Fibroblast of peridontal ligament (primary cell): ENCODE results near the gene BICD1.
"Not testable (repeated sequence)": the region's sequence is repeated elsewhere in the genome, so short reads cannot be mapped to it uniquely, and the experiment has no call there.

Source experiments
- DNase-seq: peaks from one replicate; pipeline ENCODE4 v3.0.0-alpha.2; 2010; ENCODE audit errors: extremely low read depth

Gene BICD1

GRCh38 chr12:32191445-32191844, 84.8 kb downstream of the BICD1 start:
- DNase-seq, result no peak

DNA sequence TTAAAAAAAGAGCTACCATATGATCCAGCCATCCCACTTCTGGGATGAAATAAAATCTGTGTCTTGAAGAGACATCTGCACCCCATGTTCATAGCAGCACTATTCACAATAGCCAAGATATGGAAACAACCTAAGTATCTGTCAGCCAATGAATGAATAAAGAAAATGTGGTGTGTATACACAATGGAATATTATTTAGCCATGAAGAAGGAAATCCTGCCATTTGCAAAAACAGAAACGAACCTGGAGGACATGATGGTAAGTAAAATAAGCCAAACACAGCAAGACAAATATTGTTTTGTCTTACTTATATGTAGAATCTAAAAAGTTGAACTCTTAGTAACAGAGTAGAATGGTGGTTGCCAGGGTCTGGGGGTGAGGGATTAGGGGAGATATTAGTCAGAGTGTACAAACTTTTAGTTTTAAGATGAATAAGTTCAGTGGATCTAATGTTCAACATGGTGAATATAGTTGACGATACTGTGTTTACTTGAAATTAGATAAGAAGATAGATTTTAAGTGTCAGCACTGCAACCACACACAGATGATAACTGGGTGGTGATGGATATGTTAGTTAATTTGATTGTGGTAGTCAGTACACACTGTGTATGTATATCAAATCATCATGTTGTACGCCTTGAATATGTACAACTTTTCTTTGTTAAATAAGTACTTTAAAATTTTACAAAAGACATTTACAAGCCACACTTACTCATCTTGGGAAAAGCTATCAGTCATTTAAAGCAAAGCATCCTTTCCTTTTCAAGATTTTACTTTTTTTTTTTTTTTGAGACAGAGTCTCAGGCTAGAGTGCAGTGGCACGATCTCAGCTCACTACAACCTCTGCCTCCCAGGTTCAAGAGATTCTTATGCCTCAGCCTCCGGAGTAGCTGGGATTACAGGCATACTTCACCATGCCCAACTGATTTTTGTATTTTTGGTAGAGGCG, 89.9 kb downstream of the BICD1 start:
- no peak for DNase-seq

DNA sequence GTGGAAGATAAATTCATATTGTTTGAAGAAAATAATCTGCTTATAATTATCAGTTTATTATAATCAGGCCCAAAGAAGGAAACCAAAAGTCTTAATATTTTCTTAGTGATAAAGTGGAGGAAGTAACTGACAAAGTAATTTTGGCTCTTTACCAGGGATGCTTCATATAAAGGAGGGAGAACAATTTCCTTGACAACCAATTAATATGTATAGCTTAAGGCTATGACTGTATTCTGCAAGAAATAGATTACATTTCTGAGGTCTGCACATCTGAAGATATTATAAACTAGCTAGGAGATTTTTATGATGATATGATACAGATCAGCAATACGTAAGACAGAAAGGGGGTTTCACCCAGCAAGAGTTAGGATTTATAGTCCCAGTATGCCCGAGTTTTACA, 90.8 kb downstream of the BICD1 start:
- DNase-seq, result no peak

- no peak for DNase-seq
These were observed 91.9 kb downstream of the BICD1 start for GRCh38 chr12:32198555-32198954.

GRCh38 chr12:32201096-32201495, 94.4 kb downstream of the BICD1 start:
- no peak for DNase-seq

DNA sequence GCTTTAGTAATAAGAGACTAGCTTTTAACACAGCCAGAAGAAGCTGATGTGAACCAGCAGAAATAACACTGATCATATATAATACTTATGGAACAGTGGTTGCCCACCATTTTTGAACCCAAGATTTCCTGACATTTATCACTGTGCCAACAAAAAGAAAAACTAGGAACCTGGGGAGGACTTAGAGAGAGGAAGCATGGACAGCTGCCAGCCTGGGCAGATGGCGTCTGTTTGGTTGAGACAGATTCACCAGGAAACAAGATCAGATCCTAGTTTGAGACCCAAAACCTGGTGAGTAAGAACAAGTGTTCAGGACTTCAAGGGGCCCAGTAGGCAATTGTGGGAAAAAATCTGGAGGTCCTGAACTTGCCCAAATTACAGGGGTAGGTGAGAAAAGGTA, 95.3 kb downstream of the BICD1 start:
- DNase-seq, result no peak

DNA sequence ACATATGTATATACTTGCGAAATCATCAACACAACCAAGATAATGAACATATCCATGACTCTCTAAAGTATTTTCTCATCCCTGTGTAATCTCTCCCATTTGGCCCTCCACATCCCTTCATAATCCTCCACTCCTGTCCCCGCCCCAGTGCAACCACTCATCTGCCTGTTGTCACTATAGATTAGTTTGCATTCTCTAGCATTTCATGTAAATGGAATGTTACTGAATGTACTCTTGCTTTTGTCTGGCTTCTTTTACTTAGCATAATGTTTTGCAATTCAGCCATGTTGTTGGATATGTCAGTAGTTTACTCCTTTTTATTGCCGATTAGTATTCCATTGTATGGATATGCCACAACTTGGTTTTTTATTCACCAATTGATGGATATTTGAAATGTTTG, 99.1 kb downstream of the BICD1 start:
- DNase-seq, result no peak

DNA sequence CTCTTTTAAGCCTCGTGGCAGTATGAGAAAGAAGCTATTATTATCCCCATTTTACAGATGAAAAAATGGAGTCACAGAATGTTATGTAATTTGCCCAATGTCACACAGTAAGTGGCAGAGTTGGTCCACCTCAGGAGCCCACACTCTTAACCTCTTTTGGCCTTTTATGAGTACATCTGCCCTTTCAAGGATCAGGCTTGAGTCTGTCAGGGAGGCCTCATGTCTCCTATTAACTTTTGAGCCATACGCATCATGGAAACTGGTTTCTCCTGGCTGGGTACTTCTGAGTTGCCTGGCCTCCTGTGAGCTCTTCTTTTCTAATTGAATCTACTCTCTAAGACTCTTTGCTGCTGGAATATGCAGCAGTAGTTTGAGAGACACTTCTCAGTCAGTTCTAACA, 101.7 kb downstream of the BICD1 start:
- no peak for DNase-seq

- DNase-seq, result no peak
These were observed 104.6 kb downstream of the BICD1 start for GRCh38 chr12:32211066-32211899.

DNA sequence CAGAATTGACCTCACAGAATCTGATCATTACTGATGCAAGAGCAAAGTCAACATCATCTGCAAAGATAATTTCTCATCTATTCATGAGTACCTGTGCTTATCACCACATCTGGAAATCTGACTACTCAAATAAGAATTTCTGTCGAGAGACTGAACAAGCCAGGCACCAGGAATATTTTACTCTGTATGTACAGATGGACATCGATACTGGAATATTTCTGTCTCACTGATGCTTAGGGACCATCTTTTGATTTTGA, 105.2 kb downstream of the BICD1 start:
- DNase-seq, result no peak

DNA sequence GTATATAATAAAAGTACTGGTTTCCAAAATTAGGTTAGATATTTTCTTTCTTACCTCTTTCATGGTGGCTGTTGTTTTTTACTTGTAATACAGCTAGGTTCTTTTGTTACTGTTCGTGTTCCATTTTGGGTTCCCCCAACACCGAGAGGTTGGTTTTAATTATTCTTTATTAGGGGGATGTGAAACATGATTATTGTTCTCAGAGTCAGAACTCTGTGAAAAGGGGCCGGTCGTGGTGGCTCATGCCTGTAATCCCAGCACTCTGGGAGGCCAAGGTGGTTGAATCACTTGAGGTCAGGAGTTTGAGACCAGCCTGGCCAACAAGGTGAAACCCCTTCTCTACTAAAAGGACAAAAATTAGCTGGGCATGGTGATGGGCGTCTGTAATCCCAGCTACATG, 108.1 kb downstream of the BICD1 start:
- no peak for DNase-seq

- DNase-seq, result peak; percentile 48
These were observed 111.0 kb downstream of the BICD1 start for GRCh38 chr12:32217354-32218310.

DNA sequence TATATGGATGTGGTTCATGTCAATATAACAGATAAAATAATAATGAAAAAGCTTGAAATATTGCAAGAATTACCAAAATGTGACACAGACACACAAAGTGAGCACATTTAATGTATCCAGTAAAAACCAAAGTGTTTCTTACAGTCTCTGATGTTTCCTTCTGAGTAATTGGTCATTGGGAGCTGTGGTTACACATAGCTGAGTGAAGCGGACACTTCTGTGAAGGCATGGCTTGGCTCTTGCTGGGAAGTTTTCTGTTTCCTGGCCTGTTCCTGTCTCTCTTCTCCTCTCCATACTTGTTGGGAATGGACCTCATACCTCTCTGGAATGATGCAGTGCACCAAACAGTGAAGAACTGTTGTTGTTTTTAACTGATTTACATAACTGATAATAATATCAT, 117.3 kb downstream of the BICD1 start:
- DNase-seq, result no peak

- no peak for DNase-seq
These were observed 120.1 kb downstream of the BICD1 start for GRCh38 chr12:32226768-32227167.

- DNase-seq, result no peak
These were observed 123.4 kb downstream of the BICD1 start for GRCh38 chr12:32229971-32230612.

- DNase-seq, result no peak
These were observed 124.0 kb downstream of the BICD1 start for GRCh38 chr12:32230613-32230993.

DNA sequence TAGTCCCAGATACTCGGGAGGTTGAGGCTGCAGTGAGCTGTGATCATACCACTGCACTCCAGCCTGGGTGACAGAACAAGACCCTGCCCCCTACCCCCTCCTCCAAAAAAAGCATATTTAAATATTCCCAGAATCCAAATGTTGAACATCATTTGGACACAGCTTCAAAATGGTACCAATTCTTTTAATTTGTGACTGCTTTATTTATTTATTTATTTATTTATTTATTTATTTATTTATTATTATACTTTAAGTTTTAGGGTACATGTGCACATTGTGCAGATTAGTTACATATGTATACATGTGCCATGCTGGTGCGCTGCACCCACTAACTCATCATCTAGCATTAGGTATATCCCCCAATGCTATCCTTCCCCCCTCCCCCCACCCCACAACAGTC, 124.7 kb downstream of the BICD1 start:
- DNase-seq, result not testable (repeated sequence)

GRCh38 chr12:32233568-32233967, 126.9 kb downstream of the BICD1 start:
- DNase-seq, result no peak

- no peak for DNase-seq
These were observed 128.6 kb downstream of the BICD1 start for GRCh38 chr12:32235251-32235650.

GRCh38 chr12:32240162-32240561, 133.5 kb downstream of the BICD1 start:
- no peak for DNase-seq

GRCh38 chr12:32240831-32241230, 134.2 kb downstream of the BICD1 start:
- DNase-seq, result no peak

- no peak for DNase-seq
These were observed 136.0 kb downstream of the BICD1 start for GRCh38 chr12:32242641-32243040.
